Spleen (tissue), 11 donors: ENCODE data around the gene RPS14. TPM values are rescaled to one million over a fixed set of nuclear protein-coding genes. Genes with fewer than 3 reads are reported as not detected.

ENCODE experiments used
- DNase-seq: peaks from one replicate; pipeline ENCODE4 v3.0.0-alpha.2; 2020
- H3K27ac ChIP-seq, 8 donors: fragments of 200-600 bp; sonication (generic) in 7 of 8; 1 replicate in 4 of 8; 2 replicates in 4 of 8; pipeline versions ENCODE4 v1.5.0 to v1.8.0; 2016 to 2021; ENCODE audit warnings: inconsistent platforms in 4 of 8, mild to moderate bottlenecking in 4 of 8, moderate library complexity in 1 of 8
- H3K27me3 ChIP-seq, 7 donors: fragments of 200-600 bp; sonication (generic) in 6 of 7; replicated peaks in 1 of 7; 1 replicate in 4 of 7; 2 replicates in 3 of 7; pipeline versions ENCODE4 v1.5.0 to v1.8.0; 2016 to 2021; ENCODE audit warnings: inconsistent platforms in 3 of 7, mild to moderate bottlenecking in 1 of 7
- H3K36me3 ChIP-seq, 6 donors: fragments of 200-600 bp; sonication (generic) in 5 of 6; 1 replicate in 4 of 6; 2 replicates in 2 of 6; pipeline versions ENCODE4 v1.5.0 to v1.8.0; 2016 to 2021; ENCODE audit warnings: inconsistent platforms in 2 of 6
- H3K4me1 ChIP-seq, 6 donors: fragments of 200-600 bp; sonication (generic) in 5 of 6; 1 replicate in 3 of 6; 2 replicates in 3 of 6; pipeline versions ENCODE4 v1.5.0 to v1.8.0; 2016 to 2021; ENCODE audit warnings: inconsistent platforms in 3 of 6
- H3K4me3 ChIP-seq, 8 donors: fragments of 200-600 bp; sonication (generic) in 7 of 8; 1 replicate in 4 of 8; 2 replicates in 4 of 8; pipeline versions ENCODE4 v1.5.0 to v1.8.0; 2016 to 2021; ENCODE audit warnings: inconsistent platforms in 4 of 8, mild to moderate bottlenecking in 4 of 8, moderate library complexity in 2 of 8
- H3K9me3 ChIP-seq, 8 donors: fragments of 200-600 bp; sonication (generic) in 7 of 8; 1 replicate in 4 of 8; 2 replicates in 4 of 8; pipeline versions ENCODE4 v1.5.0 to v1.8.0; 2016 to 2021; ENCODE audit warnings: inconsistent platforms in 4 of 8
- POLR2A ChIP-seq, 3 donors: fragments of 450-650 bp; IDR thresholded peaks; one replicate each; pipeline ENCODE4 v1.5.1; 2017; ENCODE audit warnings: antibody characterized with exemption in 3 of 3, mild to moderate bottlenecking in 1 of 3
- POLR2AphosphoS5 ChIP-seq, 3 donors: sonication (generic); formaldehyde crosslinking; IDR thresholded peaks; one replicate each; pipeline ENCODE4 v1.5.1; 2017; ENCODE audit warnings: antibody characterized with exemption in 3 of 3
- WGBS, 5 donors: extraction: QIAGEN DNeasy Blood & Tissue Kit in 3 of 5; methylation state at CpG; one replicate each; pipeline versions ENCODE4 v1.1.5 to v1.1.7; 2013 to 2018; 5-methylcytosine and 5-hydroxymethylcytosine counted together
- intact Hi-C: fragments of 100-400 bp; cut with DNase I; formaldehyde crosslinking; loops from one replicate; pipeline ENCODE4 v1.15.0; 2023; ENCODE audit warnings: low total_unique reads
- polyA plus RNA-seq, 3 donors: library from polyadenylated mRNA; stranded (reverse); fragments of 200-250 nt; gene quantifications; one replicate each; pipeline ENCODE4 v1.2.1, GENCODE V29; 2013
- total RNA-seq, 7 donors: library from RNA; depleted of rRNA in 3 of 7; stranded (reverse); fragments of >200 nt in 3 of 7; fragmentation: NEBNext Ultra II Directional in 4 of 7; extraction: Animal tissue kit (Norgen Biotek cat#: 25700) in 4 of 7; gene quantifications; one replicate each; pipeline versions ENCODE4 v1.1.0 to v1.2.1, GENCODE V29; 2016 to 2021
- TF ChIP-seq, protein P1 (sequence below), 11 experiments: fragments of 200-600 bp in 7 of 11; fragments of 450-650 bp in 4 of 11; sonication (generic) in 4 of 11; IDR thresholded peaks in 8 of 11; conservative IDR thresholded peaks in 3 of 11; 1 replicate in 7 of 11; 2 replicates in 4 of 11; pipeline versions ENCODE4 v1.4.0 to v1.8.0; 2016 to 2021; ENCODE audit warnings: antibody characterized with exemption in 11 of 11, inconsistent platforms in 4 of 11, mild to moderate bottlenecking in 1 of 11
- donor health status: healthy with polysubstance abuse.
- donor health status: DM: no; HTN: no; CAD: no; lungs with moderate emphysema.
- donor health status: DM: no; HTN: no; CAD: no.
- donor health status: Bipolar disorder and iron deficiency.
- donor health status: healthy.
- donor health status: DM: no; HTN: no; CAD: no.
- donor health status: DM: yes; HTN: yes; CAD: no.

Gene RPS14
- total and polyA plus RNA-seq, 10 donors = 1,801 to 8,400 (median 2,426) TPM

DNA sequence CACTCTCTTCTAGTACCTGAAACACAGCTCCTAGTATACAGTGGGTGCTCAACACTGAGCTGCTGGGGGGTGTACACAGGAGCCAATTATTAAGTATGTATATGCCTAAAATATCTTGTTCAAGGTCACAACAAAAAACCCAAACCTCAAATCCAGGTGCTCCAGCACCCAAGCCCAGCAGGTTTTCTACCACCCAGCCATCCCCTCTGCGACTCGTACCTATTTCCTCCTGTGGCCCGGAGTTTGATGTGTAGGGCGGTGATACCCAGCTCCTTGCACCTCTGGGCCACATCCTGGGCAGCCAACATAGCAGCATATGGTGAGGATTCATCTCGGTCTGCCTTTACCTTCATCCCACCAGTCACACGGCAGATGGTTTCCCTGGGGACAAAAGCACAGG, 3.0 kb downstream of the RPS14 start:
- H3K27me3 ChIP-seq = no peaks in the 10 kb centered on the region
- no peaks in the 10 kb centered on the region for H3K9me3 ChIP-seq
- H3K27ac ChIP-seq = no peak overlapping the region
- TF ChIP-seq POLR2AphosphoS5 (IDR thresholded peaks at IDR 0.05) = peak in 1 of 3 donors; percentile 17
- TF ChIP-seq, protein P1, sequence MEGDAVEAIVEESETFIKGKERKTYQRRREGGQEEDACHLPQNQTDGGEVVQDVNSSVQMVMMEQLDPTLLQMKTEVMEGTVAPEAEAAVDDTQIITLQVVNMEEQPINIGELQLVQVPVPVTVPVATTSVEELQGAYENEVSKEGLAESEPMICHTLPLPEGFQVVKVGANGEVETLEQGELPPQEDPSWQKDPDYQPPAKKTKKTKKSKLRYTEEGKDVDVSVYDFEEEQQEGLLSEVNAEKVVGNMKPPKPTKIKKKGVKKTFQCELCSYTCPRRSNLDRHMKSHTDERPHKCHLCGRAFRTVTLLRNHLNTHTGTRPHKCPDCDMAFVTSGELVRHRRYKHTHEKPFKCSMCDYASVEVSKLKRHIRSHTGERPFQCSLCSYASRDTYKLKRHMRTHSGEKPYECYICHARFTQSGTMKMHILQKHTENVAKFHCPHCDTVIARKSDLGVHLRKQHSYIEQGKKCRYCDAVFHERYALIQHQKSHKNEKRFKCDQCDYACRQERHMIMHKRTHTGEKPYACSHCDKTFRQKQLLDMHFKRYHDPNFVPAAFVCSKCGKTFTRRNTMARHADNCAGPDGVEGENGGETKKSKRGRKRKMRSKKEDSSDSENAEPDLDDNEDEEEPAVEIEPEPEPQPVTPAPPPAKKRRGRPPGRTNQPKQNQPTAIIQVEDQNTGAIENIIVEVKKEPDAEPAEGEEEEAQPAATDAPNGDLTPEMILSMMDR (IDR thresholded peaks at IDR 0.05 in 8 of 11, conservative IDR thresholded peaks at IDR 0.05 in 3 of 11) = no peak
- H3K4me3 ChIP-seq = no peak overlapping the region
- peaks cover 14 to 45% (median 28%) of the 10 kb centered on the region in 6 donors for H3K4me1 ChIP-seq
- H3K36me3 ChIP-seq = peaks cover 2 to 65% (median 53%) of the 10 kb centered on the region in 6 donors
- no peak for DNase-seq
- 85 to 89% (median 88%) methylated on average over 6 of the region's 6 CpGs for WGBS, 5 donors
- intact Hi-C loops = no loop called here

- Histone ChIP-seq H3K27ac (no peak overlapping the region), H3K4me1 (peaks cover 14 to 45% (median 28%) of the 10 kb centered on the region in 6 donors), H3K4me3 (no peak overlapping the region), H3K9me3 (no peaks in the 10 kb centered on the region), H3K27me3 (no peaks in the 10 kb centered on the region), H3K36me3 (peaks cover 2 to 70% (median 54%) of the 10 kb centered on the region in 6 donors)
- intact Hi-C loops = no loop called here
- TF ChIP-seq, protein P1 (IDR thresholded peaks at IDR 0.05 in 8 of 11, conservative IDR thresholded peaks at IDR 0.05 in 3 of 11) = no peak
- TF ChIP-seq POLR2AphosphoS5 (IDR thresholded peaks at IDR 0.05) = no peak
- TF ChIP-seq POLR2A (IDR thresholded peaks at IDR 0.05) = no peak
- no peak for DNase-seq
- 91 to 96% (median 94%) methylated on average over 2 of the region's 2 CpGs for WGBS, 5 donors
These were observed 3.5 kb downstream of the RPS14 start for GRCh38 chr5:150446088-150446487.

GRCh38 chr5:150444770-150445169, 4.8 kb downstream of the RPS14 start:
- Histone ChIP-seq H3K4me3 (no peak overlapping the region), H3K27ac (no peak overlapping the region), H3K4me1 (peaks cover 14 to 39% (median 25%) of the 10 kb centered on the region in 6 donors), H3K9me3 (no peaks in the 10 kb centered on the region), H3K27me3 (no peaks in the 10 kb centered on the region), H3K36me3 (peaks cover 2 to 78% (median 54%) of the 10 kb centered on the region in 6 donors)
- intact Hi-C loops = no loop called here
- 87 to 91% (median 90%) methylated on average over 9 of the region's 9 CpGs for WGBS, 5 donors
- no peak for TF ChIP-seq POLR2A (IDR thresholded peaks at IDR 0.05)
- TF ChIP-seq, protein P1 (IDR thresholded peaks at IDR 0.05 in 8 of 11, conservative IDR thresholded peaks at IDR 0.05 in 3 of 11) = no peak
- TF ChIP-seq POLR2AphosphoS5 (IDR thresholded peaks at IDR 0.05) = no peak
- no peak for DNase-seq

DNA sequence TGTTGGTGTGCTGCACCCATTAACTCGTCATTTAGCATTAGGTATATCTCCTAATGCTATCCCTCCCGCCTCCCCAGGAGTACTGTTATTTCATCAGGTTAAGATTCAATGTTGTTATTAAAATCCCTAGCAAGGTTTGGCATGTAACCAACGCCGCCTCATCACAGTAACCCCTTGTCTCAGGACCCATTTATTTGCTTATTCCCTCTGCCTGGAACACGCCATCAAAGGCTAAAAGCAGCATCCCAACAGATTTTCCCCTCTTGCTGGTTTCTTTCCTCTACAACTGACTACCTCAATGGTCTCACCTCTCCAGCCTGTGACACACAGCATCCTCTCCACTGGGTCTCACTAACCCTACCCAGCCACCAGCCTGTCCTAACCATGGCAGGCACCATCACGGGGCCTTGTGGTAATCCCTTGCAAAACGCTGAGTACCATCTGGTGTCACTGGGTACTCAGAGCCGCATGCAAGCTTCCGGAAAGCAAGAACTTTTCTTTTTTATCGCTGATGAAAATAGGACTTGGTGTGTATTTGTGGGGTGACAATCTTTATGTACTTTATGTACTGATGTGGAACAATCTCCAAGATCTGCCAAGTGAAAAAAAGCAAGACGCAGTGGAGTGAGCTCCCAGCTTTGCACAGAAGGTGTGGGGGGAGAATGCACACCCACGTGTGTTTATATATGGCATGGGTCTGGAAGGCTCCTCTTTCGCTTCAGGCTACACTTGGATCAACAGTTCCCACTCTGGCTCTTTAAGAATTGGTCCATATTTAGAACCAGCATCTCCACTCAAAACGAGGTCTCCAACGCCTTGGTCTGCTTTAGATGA, 6.1 kb downstream of the RPS14 start:
- DNase-seq = no peak
- Histone ChIP-seq H3K9me3 (no peaks in the 10 kb centered on the region), H3K27ac (no peak overlapping the region), H3K36me3 (peaks cover 2 to 78% (median 54%) of the 10 kb centered on the region in 6 donors), H3K27me3 (no peaks in the 10 kb centered on the region), H3K4me3 (no peak overlapping the region), H3K4me1 (peaks cover 10 to 32% (median 20%) of the 10 kb centered on the region in 6 donors)
- intact Hi-C loops = no loop called here
- 79 to 87% (median 81%) methylated on average over 15 of the region's 15 CpGs for WGBS, 5 donors
- TF ChIP-seq, protein P1 (IDR thresholded peaks at IDR 0.05 in 8 of 11, conservative IDR thresholded peaks at IDR 0.05 in 3 of 11) = no peak
- no peak for TF ChIP-seq POLR2A (IDR thresholded peaks at IDR 0.05)
- peak in 2 of 3 donors; percentile 33 to 42 for TF ChIP-seq POLR2AphosphoS5 (IDR thresholded peaks at IDR 0.05)
